NB4 (cell line): Measurements from ENCODE around the gene CCT7.

ENCODE experiments used
- MYC ChIP-seq: IDR thresholded peaks from 2 replicates; pipeline ENCODE4 v1.6.1; 2011; ENCODE audit warnings: low read depth, low read length
- POLR2A ChIP-seq: IDR thresholded peaks from 2 replicates; pipeline ENCODE4 v1.6.1; 2011; ENCODE audit warnings: mild to moderate bottlenecking; ENCODE audit not compliant: insufficient read length; ENCODE audit errors: extremely low read depth
- TF ChIP-seq, protein P1 (sequence below): IDR thresholded peaks from one replicate; pipeline ENCODE4 v1.5.1; 2012; ENCODE audit warnings: low read depth, low read length
- TF ChIP-seq, protein P2 (sequence below): IDR thresholded peaks from 2 replicates; pipeline ENCODE4 v1.6.1; 2011; ENCODE audit warnings: low read depth, low read length

GRCh38 chr2:73217826-73218225, 16.3 kb upstream of the CCT7 start:
- TF ChIP-seq, protein P1, sequence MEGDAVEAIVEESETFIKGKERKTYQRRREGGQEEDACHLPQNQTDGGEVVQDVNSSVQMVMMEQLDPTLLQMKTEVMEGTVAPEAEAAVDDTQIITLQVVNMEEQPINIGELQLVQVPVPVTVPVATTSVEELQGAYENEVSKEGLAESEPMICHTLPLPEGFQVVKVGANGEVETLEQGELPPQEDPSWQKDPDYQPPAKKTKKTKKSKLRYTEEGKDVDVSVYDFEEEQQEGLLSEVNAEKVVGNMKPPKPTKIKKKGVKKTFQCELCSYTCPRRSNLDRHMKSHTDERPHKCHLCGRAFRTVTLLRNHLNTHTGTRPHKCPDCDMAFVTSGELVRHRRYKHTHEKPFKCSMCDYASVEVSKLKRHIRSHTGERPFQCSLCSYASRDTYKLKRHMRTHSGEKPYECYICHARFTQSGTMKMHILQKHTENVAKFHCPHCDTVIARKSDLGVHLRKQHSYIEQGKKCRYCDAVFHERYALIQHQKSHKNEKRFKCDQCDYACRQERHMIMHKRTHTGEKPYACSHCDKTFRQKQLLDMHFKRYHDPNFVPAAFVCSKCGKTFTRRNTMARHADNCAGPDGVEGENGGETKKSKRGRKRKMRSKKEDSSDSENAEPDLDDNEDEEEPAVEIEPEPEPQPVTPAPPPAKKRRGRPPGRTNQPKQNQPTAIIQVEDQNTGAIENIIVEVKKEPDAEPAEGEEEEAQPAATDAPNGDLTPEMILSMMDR = no peak
- TF ChIP-seq POLR2A (no peak), MYC (no peak)
- TF ChIP-seq, protein P2, sequence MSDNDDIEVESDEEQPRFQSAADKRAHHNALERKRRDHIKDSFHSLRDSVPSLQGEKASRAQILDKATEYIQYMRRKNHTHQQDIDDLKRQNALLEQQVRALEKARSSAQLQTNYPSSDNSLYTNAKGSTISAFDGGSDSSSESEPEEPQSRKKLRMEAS = no peak
